PC-9 (cell line): ENCODE results near the gene SYNPO. TPM values are rescaled to one million over a fixed set of nuclear protein-coding genes. Genes with fewer than 3 reads are reported as not detected.

ENCODE experiments used
- BruUV-seq: library from RNA; stranded (reverse); fragments of 400-500 nt; replicated peaks from 2 replicates; lab custom pipeline; 2021; lab: Mats Ljungman, UMichigan
- CTCF ChIA-PET: fragments of 300-600 bp; sonication (Branson Sonifier 250); formaldehyde crosslinking; loops from one replicate; lab custom pipeline; 2022; ENCODE audit warnings: antibody characterized with exemption; lab: Charles Lee
- POLR2A ChIA-PET: fragments of 300-600 bp; sonication (Branson Sonifier 250); formaldehyde crosslinking; loops from one replicate; lab custom pipeline; 2022; ENCODE audit warnings: antibody characterized with exemption; ENCODE audit not compliant: unreplicated experiment; lab: Charles Lee
- DNase-seq, 2 experiments: peaks; one replicate each; pipeline versions ENCODE4 v3.0.0 to v3.0.0-alpha.2; 2015 to 2022; ENCODE audit warnings: mixed read lengths in 1 of 2
- H2AFZ ChIP-seq: fragments of 200-600 bp; sonication (generic); 2 replicates; pipeline ENCODE4 v1.8.1; 2017; ENCODE audit warnings: antibody characterized with exemption
- H3F3A ChIP-seq: fragments of 200-600 bp; sonication (generic); 2 replicates; pipeline ENCODE4 v1.8.1; 2017; ENCODE audit warnings: antibody characterized with exemption, mild to moderate bottlenecking, low read depth; ENCODE audit not compliant: insufficient read depth
- H3K27ac ChIP-seq: fragments of 200-600 bp; sonication (generic); 2 replicates; pipeline ENCODE4 v1.6.1; 2016; ENCODE audit warnings: mixed run types
- H3K27me3 ChIP-seq: fragments of 200-600 bp; sonication (generic); 2 replicates; pipeline ENCODE4 v1.6.1; 2016; ENCODE audit warnings: low read depth, mixed run types; ENCODE audit not compliant: insufficient read depth
- H3K36me3 ChIP-seq: fragments of 200-600 bp; sonication (generic); 2 replicates; pipeline ENCODE4 v1.6.1; 2016; ENCODE audit warnings: low read depth, mixed run types
- H3K4me1 ChIP-seq: fragments of 200-600 bp; sonication (generic); replicated peaks from 2 replicates; pipeline ENCODE4 v1.6.1; 2016; ENCODE audit warnings: mixed run types; ENCODE audit not compliant: insufficient read depth
- H3K4me2 ChIP-seq: fragments of 200-600 bp; sonication (generic); 2 replicates; pipeline ENCODE4 v1.6.1; 2017; ENCODE audit warnings: mixed run types
- H3K4me3 ChIP-seq: fragments of 200-600 bp; sonication (generic); 2 replicates; pipeline ENCODE4 v1.6.1; 2016; ENCODE audit warnings: mixed run types
- H3K79me2 ChIP-seq: fragments of 200-600 bp; sonication (generic); 2 replicates; pipeline ENCODE4 v1.6.1; 2017; ENCODE audit warnings: low read depth, mixed run types
- H3K9me2 ChIP-seq: fragments of 200-600 bp; sonication (generic); 2 replicates; pipeline ENCODE4 v1.8.1; 2017; ENCODE audit warnings: mild to moderate bottlenecking; ENCODE audit not compliant: insufficient read depth
- H3K9me3 ChIP-seq: fragments of 200-600 bp; sonication (generic); 2 replicates; pipeline ENCODE4 v1.8.1; 2016; ENCODE audit warnings: low read depth; ENCODE audit not compliant: insufficient read depth
- H4K20me1 ChIP-seq: fragments of 200-600 bp; sonication (generic); 2 replicates; pipeline ENCODE4 v1.8.1; 2017; ENCODE audit not compliant: insufficient read depth
- EZH2 ChIP-seq: fragments of 200-600 bp; sonication (generic); IDR thresholded peaks from 2 replicates; pipeline ENCODE4 v1.8.0; 2017; ENCODE audit warnings: antibody characterized with exemption, low read depth
- intact Hi-C: fragments of 100-400 bp; cut with micrococcal nuclease; formaldehyde crosslinking; loops from one replicate; pipeline ENCODE4 v1.10.0; 2022; ENCODE audit not compliant: unreplicated experiment
- total RNA-seq: library from RNA; stranded (reverse); gene quantifications from 2 replicates; pipeline ENCODE4 v1.2.3, GENCODE V29; 2021
- TF ChIP-seq, protein P1 (sequence below): fragments of 200-600 bp; sonication (generic); conservative IDR thresholded peaks from 2 replicates; pipeline ENCODE4 v1.6.1; 2017; ENCODE audit warnings: mixed run types, antibody characterized with exemption, mild to moderate bottlenecking, moderate library complexity

The SYNPO gene
- total RNA-seq, 1 experiment from 2014 or later = 2.0 TPM

DNA sequence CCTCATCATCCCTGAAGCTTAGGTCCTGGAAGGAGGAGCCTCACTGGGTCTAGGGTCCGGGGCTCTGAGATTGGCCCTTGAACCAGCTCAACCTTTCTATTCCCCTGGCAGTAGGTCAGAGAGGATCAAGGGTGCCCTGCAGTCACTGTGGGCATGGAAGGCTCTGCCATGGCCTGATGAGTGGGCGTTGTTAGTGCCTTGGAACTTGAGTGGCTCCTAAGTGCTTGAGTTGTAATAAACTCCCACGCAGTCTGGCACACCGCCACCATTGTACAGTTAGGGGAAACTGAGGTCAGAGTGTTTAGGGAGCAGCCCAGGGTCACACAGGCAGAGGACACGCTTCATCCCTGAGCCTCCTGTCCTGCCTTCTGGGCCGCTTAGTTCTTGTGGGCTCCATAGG is 10.4 kb upstream of the SYNPO start:
- Histone ChIP-seq H3K9me3 (no peaks in the 10 kb centered on the region), H3K27ac (no peak overlapping the region), H3K4me1 (no peaks in the 10 kb centered on the region; the same call in 1 of the 2 replicates), H3K27me3 (peaks cover 9% of the 10 kb centered on the region), H4K20me1 (no peaks in the 10 kb centered on the region), H3K4me2 (no peak overlapping the region), H3K79me2 (no peaks in the 10 kb centered on the region), H2AFZ (no peak overlapping the region), H3K4me3 (no peak overlapping the region), H3F3A (peaks cover 21% of the 10 kb centered on the region; the same call in 1 of the 2 replicates), H3K36me3 (no peaks in the 10 kb centered on the region), H3K9me2 (no peaks in the 10 kb centered on the region)
- intact Hi-C loops = loop anchor here (10.0 kb wide), 1 partner anchor 455 kb away; the partner anchor contains the start of gene TNIP1
- no TSS peak for BruUV-seq
- CTCF ChIA-PET = interaction anchor here (0.6 kb wide), 1 partner anchor 10 kb away, joined by 3 read pairs; the partner anchor contains the start of gene SYNPO
- TF ChIP-seq, protein P1, sequence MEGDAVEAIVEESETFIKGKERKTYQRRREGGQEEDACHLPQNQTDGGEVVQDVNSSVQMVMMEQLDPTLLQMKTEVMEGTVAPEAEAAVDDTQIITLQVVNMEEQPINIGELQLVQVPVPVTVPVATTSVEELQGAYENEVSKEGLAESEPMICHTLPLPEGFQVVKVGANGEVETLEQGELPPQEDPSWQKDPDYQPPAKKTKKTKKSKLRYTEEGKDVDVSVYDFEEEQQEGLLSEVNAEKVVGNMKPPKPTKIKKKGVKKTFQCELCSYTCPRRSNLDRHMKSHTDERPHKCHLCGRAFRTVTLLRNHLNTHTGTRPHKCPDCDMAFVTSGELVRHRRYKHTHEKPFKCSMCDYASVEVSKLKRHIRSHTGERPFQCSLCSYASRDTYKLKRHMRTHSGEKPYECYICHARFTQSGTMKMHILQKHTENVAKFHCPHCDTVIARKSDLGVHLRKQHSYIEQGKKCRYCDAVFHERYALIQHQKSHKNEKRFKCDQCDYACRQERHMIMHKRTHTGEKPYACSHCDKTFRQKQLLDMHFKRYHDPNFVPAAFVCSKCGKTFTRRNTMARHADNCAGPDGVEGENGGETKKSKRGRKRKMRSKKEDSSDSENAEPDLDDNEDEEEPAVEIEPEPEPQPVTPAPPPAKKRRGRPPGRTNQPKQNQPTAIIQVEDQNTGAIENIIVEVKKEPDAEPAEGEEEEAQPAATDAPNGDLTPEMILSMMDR = no peak
- no peak for TF ChIP-seq EZH2
- no peak for DNase-seq
- POLR2A ChIA-PET = no interaction called here

DNA sequence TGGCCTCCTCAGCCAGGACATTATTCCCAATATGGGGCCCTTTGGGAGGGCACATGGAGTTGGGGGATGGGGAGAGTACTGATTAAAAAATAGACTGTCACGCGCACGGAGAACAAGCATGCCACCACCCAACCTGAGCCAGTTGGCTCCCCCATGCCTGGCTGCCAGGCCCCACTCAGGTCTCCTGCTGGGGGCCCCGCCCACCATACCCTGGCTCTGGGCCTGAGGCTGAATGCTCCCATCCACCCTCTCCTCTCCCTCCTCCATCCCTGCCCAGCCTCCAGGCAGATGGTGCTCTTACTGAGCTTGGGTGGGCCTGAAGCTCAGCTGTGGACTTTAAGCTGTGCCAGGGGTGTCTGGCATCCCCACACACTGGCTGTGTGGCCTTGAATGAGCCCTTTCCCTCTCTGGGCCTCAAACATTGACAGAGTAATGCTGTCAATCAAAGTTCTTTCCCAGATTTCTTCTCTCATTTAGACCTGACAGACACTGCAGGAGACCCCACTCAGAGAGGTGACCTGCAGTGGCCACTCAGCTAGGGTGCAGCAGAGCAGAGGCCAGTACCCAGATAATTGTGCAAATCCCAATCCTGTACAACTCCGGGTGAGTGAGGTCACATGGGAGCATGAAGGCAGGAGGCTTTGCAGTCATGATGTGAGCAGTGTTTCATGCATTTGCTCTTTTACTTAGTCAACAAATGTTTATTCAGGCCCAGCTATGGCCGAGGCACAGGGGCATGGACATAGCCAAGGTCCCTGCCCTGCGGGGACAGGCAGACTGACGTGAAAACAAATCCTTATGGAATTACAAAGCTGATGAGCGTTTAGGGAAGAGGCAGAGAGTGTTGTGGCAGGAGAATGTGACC is 9.8 kb upstream of the SYNPO start:
- Histone ChIP-seq H2AFZ (no peak overlapping the region), H3K79me2 (no peaks in the 10 kb centered on the region), H3K4me1 (0 out of 2 replicates have a peak, but pooled peaks cover under 1% of the 10 kb centered on the region), H3F3A (peaks cover 21% of the 10 kb centered on the region; the same call in 1 of the 2 replicates), H3K36me3 (no peaks in the 10 kb centered on the region), H3K27ac (no peak overlapping the region), H4K20me1 (no peaks in the 10 kb centered on the region), H3K4me3 (no peak overlapping the region), H3K9me3 (no peaks in the 10 kb centered on the region), H3K27me3 (0 out of 2 replicates have a peak, but pooled peaks cover 4% of the 10 kb centered on the region), H3K4me2 (no peak overlapping the region), H3K9me2 (no peaks in the 10 kb centered on the region)
- TF ChIP-seq, protein P1 = no peak
- no peak for TF ChIP-seq EZH2
- ChIA-PET POLR2A (interaction anchor here (0.6 kb wide), 1 partner anchor 1801 kb away, joined by 4 read pairs; no protein-coding TSS in a partner anchor), CTCF (interaction anchor here (0.6 kb wide), 1 partner anchor 26 kb away, joined by 7 read pairs; no protein-coding TSS in a partner anchor)
- DNase-seq = no peak
- intact Hi-C loops = loop anchor here (10.0 kb wide), 1 partner anchor 454 kb away; the partner anchor contains the start of gene TNIP1
- no TSS peak for BruUV-seq

DNA sequence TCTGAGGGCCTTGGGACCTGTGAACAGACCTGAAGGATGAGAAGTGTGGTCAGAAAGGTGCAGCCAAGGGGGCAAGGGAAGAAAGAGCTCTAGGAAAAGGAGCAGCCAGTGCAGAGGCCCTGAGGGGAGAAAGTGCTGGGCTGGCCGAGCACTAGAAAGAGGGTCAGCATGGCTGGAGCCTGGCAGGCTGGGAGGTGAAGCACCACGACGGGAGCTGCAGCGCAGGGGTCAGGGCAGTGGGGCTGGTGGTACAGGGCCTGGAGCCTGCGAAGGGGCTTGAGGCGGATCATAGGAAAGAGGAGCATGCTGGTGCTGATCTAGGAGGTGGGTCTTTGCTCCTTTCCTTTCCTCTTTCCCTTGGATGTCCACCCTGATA is 9.1 kb upstream of the SYNPO start:
- Histone ChIP-seq H3F3A (peaks cover 27% of the 10 kb centered on the region; the same call in 1 of the 2 replicates), H3K4me1 (peaks cover 6% of the 10 kb centered on the region), H3K79me2 (no peaks in the 10 kb centered on the region), H3K9me3 (no peaks in the 10 kb centered on the region), H2AFZ (no peak overlapping the region), H3K27me3 (no peaks in the 10 kb centered on the region), H4K20me1 (no peaks in the 10 kb centered on the region), H3K36me3 (no peaks in the 10 kb centered on the region), H3K4me3 (no peak overlapping the region), H3K9me2 (no peaks in the 10 kb centered on the region), H3K27ac (no peak overlapping the region), H3K4me2 (no peak overlapping the region)
- intact Hi-C loops = loop anchor here (10.0 kb wide), 1 partner anchor 453 kb away; the partner anchor contains the start of gene TNIP1
- ChIA-PET POLR2A (interaction anchor here (0.6 kb wide), 1 partner anchor 1801 kb away, joined by 4 read pairs; no protein-coding TSS in a partner anchor), CTCF (interaction anchor here (0.6 kb wide), 1 partner anchor 26 kb away, joined by 7 read pairs; no protein-coding TSS in a partner anchor)
- no peak for DNase-seq
- BruUV-seq = no TSS peak
- TF ChIP-seq EZH2 = no peak
- TF ChIP-seq, protein P1 = no peak
